Ovary (tissue), 3 donors: ENCODE data around the gene PTPN18.

Source experiments
- POLR2A ChIP-seq: fragments of 450-650 bp; IDR thresholded peaks from one replicate; pipeline ENCODE4 v1.6.1; 2017; ENCODE audit warnings: antibody characterized with exemption, mild to moderate bottlenecking, moderate library complexity
- TF ChIP-seq, protein P1 (sequence below), 3 donors: fragments of 450-650 bp in 2 of 3; fragments of 200-600 bp in 1 of 3; IDR thresholded peaks; one replicate each; pipeline versions ENCODE4 v1.5.1 to v1.8.0; 2016 to 2022; ENCODE audit warnings: antibody characterized with exemption in 3 of 3, mild to moderate bottlenecking in 1 of 3
- donor health status: DM: no; HTN: no; CAD: no.

DNA sequence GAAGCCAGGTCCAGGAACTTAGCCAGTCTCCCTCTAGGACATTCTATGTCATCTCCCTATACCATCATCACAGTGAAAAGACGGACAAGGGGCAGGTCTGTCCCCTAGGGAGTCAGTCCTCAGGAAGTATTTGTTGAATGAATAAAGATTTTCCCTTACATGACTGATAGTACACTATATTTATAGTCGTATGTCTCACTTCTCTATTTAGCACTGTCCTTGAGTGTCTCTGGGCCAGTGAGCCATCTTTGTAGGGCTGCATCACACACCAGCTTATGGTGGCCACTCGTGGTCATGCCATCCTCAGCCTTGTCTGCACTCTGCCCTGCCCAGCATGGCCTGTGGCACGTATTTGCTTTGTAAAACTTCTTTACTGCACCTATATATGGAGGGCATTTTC, 25.8 kb downstream of the PTPN18 start:
- TF ChIP-seq, protein P1, sequence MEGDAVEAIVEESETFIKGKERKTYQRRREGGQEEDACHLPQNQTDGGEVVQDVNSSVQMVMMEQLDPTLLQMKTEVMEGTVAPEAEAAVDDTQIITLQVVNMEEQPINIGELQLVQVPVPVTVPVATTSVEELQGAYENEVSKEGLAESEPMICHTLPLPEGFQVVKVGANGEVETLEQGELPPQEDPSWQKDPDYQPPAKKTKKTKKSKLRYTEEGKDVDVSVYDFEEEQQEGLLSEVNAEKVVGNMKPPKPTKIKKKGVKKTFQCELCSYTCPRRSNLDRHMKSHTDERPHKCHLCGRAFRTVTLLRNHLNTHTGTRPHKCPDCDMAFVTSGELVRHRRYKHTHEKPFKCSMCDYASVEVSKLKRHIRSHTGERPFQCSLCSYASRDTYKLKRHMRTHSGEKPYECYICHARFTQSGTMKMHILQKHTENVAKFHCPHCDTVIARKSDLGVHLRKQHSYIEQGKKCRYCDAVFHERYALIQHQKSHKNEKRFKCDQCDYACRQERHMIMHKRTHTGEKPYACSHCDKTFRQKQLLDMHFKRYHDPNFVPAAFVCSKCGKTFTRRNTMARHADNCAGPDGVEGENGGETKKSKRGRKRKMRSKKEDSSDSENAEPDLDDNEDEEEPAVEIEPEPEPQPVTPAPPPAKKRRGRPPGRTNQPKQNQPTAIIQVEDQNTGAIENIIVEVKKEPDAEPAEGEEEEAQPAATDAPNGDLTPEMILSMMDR (IDR thresholded peaks at IDR 0.05): no peak
- no peak for TF ChIP-seq POLR2A
